ENCODE measurements around the gene CYP2F1. TPM values are rescaled to one million over a fixed set of nuclear protein-coding genes. Genes with fewer than 3 reads are reported as not detected.
"Not testable (repeated sequence)": the region's sequence is repeated elsewhere in the genome, so short reads cannot be mapped to it uniquely, and the experiment has no call there.

CYP2F1 gene
- total and polyA plus RNA-seq, 8 donors = 0.30 TPM; not detected in 7

DNA sequence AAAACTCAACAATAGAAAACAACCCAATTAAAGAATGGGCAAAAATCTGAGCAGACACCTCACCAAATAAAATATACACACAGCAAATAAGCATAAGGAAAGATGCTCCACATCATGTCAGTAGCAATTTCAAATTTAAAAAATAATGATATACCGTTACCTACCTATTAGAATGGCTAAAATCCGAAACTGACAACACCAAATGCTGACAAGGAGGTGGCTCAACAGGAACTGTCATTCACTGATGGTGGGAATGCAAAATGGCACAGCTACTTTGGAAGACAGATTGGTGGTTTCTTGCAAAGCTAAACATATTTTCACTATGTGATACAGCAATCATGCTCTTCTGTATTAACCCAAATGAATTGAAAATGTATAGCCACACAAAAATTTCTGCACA, 16.9 kb upstream of the CYP2F1 start:
- Histone ChIP-seq H3K4me1 (no peaks in the 10 kb centered on the region), H3K27ac (no peak overlapping the region), H3K9me3 (peaks cover 2 to 27% (median 18%) of the 10 kb centered on the region in 4 donors), H3K27me3 (peaks cover 0 to 51% (median 6%) of the 10 kb centered on the region in 3 donors), H3K36me3 (no peaks in the 10 kb centered on the region), H3K4me3 (no peak overlapping the region)
- 67 to 83% (median 73%) methylated on average over 2 of the region's 2 CpGs for WGBS, 5 donors
- no peak for DNase-seq
- TF ChIP-seq POLR2A (IDR thresholded peaks at IDR 0.05) (no peak), CTCF (IDR thresholded peaks at IDR 0.05) (no peak), POLR2AphosphoS5 (IDR thresholded peaks at IDR 0.05) (no peak), EP300 (IDR thresholded peaks at IDR 0.05) (no peak)
- intact Hi-C loops (cut with DNase I; ENCODE audit: low total_unique reads) = no loop called here

GRCh38 chr19:41098762-41099161, 15.5 kb upstream of the CYP2F1 start:
- Histone ChIP-seq H3K4me1 (no peaks in the 10 kb centered on the region), H3K27ac (no peak overlapping the region), H3K27me3 (peaks cover 0 to 36% (median 6%) of the 10 kb centered on the region in 3 donors), H3K36me3 (no peaks in the 10 kb centered on the region), H3K4me3 (no peak overlapping the region), H3K9me3 (peaks cover 7 to 31% (median 26%) of the 10 kb centered on the region in 4 donors)
- DNase-seq = peak in 1 of 2 donors; percentile 46
- intact Hi-C loops (cut with DNase I; ENCODE audit: low total_unique reads) = no loop called here
- WGBS, 5 donors = 44 to 56% (median 52%) methylated on average over 5 of the region's 5 CpGs
- TF ChIP-seq POLR2AphosphoS5 (IDR thresholded peaks at IDR 0.05) (no peak), CTCF (IDR thresholded peaks at IDR 0.05) (no peak), EP300 (IDR thresholded peaks at IDR 0.05) (no peak), POLR2A (IDR thresholded peaks at IDR 0.05) (no peak)

GRCh38 chr19:41102210-41102609, 12.0 kb upstream of the CYP2F1 start:
- DNase-seq; H3K36me3 ChIP-seq; intact Hi-C loops (cut with DNase I; ENCODE audit: low total_unique reads); H3K27ac ChIP-seq; H3K4me3 ChIP-seq; H3K4me1 ChIP-seq; H3K27me3 ChIP-seq: not testable (repeated sequence)
- 87 to 94% (median 89%) methylated on average over 1 of the region's 1 CpG for WGBS, 5 donors
- peaks cover 7 to 32% (median 28%) of the 10 kb centered on the region in 4 donors for H3K9me3 ChIP-seq

- Histone ChIP-seq H3K36me3 (no peaks in the 10 kb centered on the region), H3K4me1 (no peaks in the 10 kb centered on the region), H3K9me3 (peaks cover 7 to 21% (median 14%) of the 10 kb centered on the region in 4 donors), H3K27me3 (no peaks in the 10 kb centered on the region), H3K4me3 (no peak overlapping the region), H3K27ac (no peak overlapping the region)
- no peak for TF ChIP-seq CTCF (IDR thresholded peaks at IDR 0.05)
- no peak for TF ChIP-seq EP300 (IDR thresholded peaks at IDR 0.05)
- TF ChIP-seq POLR2AphosphoS5 (IDR thresholded peaks at IDR 0.05) = no peak
- TF ChIP-seq POLR2A (IDR thresholded peaks at IDR 0.05) = no peak
- no peak for DNase-seq
- intact Hi-C loops (cut with DNase I; ENCODE audit: low total_unique reads) = no loop called here
- 69 to 90% (median 81%) methylated on average over 3 of the region's 3 CpGs for WGBS, 5 donors
Observed at GRCh38 chr19:41106177-41106576, 8.1 kb upstream of the CYP2F1 start.

GRCh38 chr19:41111296-41111695, 2.9 kb upstream of the CYP2F1 start:
- intact Hi-C loops (cut with DNase I; ENCODE audit: low total_unique reads) = no loop called here
- Histone ChIP-seq H3K9me3 (no peaks in the 10 kb centered on the region), H3K4me1 (no peaks in the 10 kb centered on the region), H3K36me3 (no peaks in the 10 kb centered on the region), H3K27me3 (peaks cover 0 to 14% (median 0%) of the 10 kb centered on the region in 3 donors), H3K4me3 (no peak overlapping the region), H3K27ac (no peak overlapping the region)
- TF ChIP-seq EP300 (IDR thresholded peaks at IDR 0.05) (no peak), POLR2A (IDR thresholded peaks at IDR 0.05) (no peak), POLR2AphosphoS5 (IDR thresholded peaks at IDR 0.05) (no peak), CTCF (IDR thresholded peaks at IDR 0.05) (no peak)
- DNase-seq = no peak
- WGBS, 5 donors = 74 to 86% (median 80%) methylated on average over 9 of the region's 9 CpGs
